RWPE1 (cell line): Measurements from ENCODE around the gene ARTN.
A peak's percentile ranks its signal among the peaks of the same experiment; 100 is the strongest.

ENCODE experiments used
- CTCF ChIA-PET: fragments of 350-600 bp; sonication (Branson Sonifier 250); formaldehyde crosslinking; extraction: SDS; loops from one replicate; lab custom pipeline; 2021; lab: Yijun Ruan, JAX
- POLR2A ChIA-PET: fragments of 400-600 bp; formaldehyde crosslinking; extraction: SDS; loops from one replicate; lab custom pipeline; 2020; ENCODE audit warnings: antibody characterized with exemption; ENCODE audit not compliant: low non-redundant PET; lab: Yijun Ruan, JAX
- DNase-seq: peaks from one replicate; pipeline ENCODE4 v3.0.0; 2012; ENCODE audit warnings: low spot score
- H3K27ac ChIP-seq: fragments of 450-650 bp; 2 replicates; pipeline ENCODE4 v1.5.1; 2017
- CTCF ChIP-seq: fragments of 450-650 bp; conservative IDR thresholded peaks from 2 replicates; pipeline ENCODE4 v1.5.1; 2017; ENCODE audit warnings: low read depth, mild to moderate bottlenecking

Gene ARTN

GRCh38 chr1:43930949-43931275 is 2.7 kb upstream of the ARTN start:
- TF ChIP-seq CTCF: no peak
- peak overlapping the region; percentile 96 for H3K27ac ChIP-seq
- ChIA-PET CTCF (interaction anchor here (0.6 to 1.5 kb wide), 6 partner anchors 15 to 167 kb away, joined by 3 to 8 read pairs (median 4); partner anchors contain the start of gene ATP6V0B), POLR2A (interaction anchor here (1.2 kb wide), 2 partner anchors 15 to 167 kb away, joined by 3 read pairs; no protein-coding TSS in a partner anchor)
- DNase-seq: no peak

GRCh38 chr1:43931711-43932660 is 1.6 kb upstream of the ARTN start:
- TF ChIP-seq CTCF: no peak
- peak overlapping the region; percentile 96 for H3K27ac ChIP-seq
- ChIA-PET POLR2A (interaction anchor here (0.6 kb wide), 1 partner anchor 150 kb away, joined by 3 read pairs; no protein-coding TSS in a partner anchor), CTCF (interaction anchor here (0.6 to 6.5 kb wide), 3 partner anchors 14 to 166 kb away, joined by 3 to 150 read pairs (median 3); no protein-coding TSS in a partner anchor)
- no peak for DNase-seq

GRCh38 chr1:43932786-43933385 is 715 bp upstream of the ARTN start:
- H3K27ac ChIP-seq: peak overlapping the region; percentile 96
- POLR2A ChIA-PET: interaction anchor here (0.6 to 0.8 kb wide), 3 partner anchors 19 to 167 kb away, joined by 3 read pairs; no protein-coding TSS in a partner anchor
- TF ChIP-seq CTCF: no peak
- peak; percentile 79 for DNase-seq
- CTCF ChIA-PET: interaction anchor here (0.5 to 6.5 kb wide), 8 partner anchors 13 to 167 kb away, joined by 3 to 150 read pairs (median 4); partner anchors contain the start of gene IPO13

GRCh38 chr1:43934101-43934985 is 742 bp downstream of the ARTN start:
- DNase-seq: peak; percentile 67
- H3K27ac ChIP-seq: peak overlapping the region; percentile 96
- POLR2A ChIA-PET: interaction anchor here (1.0 to 1.9 kb wide), 2 partner anchors 169 to 171 kb away, joined by 6 read pairs; no protein-coding TSS in a partner anchor
- peak; percentile 84 for TF ChIP-seq CTCF
- CTCF ChIA-PET: interaction anchor here (0.5 to 6.5 kb wide), 38 partner anchors 8 to 691 kb away, joined by 3 to 150 read pairs (median 4); partner anchors contain the start of genes ATP6V0B, IPO13 and SLC6A9

GRCh38 chr1:43934986-43935324 is 1.4 kb downstream of the ARTN start:
- DNase-seq: no peak
- POLR2A ChIA-PET: interaction anchor here (0.6 to 1.9 kb wide), 3 partner anchors 12 to 172 kb away, joined by 3 to 6 read pairs (median 6); partner anchors contain the start of gene IPO13
- peak overlapping the region; percentile 96 for H3K27ac ChIP-seq
- CTCF ChIA-PET: interaction anchor here (0.5 to 6.5 kb wide), 32 partner anchors 8 to 692 kb away, joined by 3 to 150 read pairs (median 4); partner anchors contain the start of genes ATP6V0B, IPO13 and SLC6A9
- TF ChIP-seq CTCF: peak; percentile 41; the same call in 1 of the 2 replicates
